ENCODE measurements around the gene TMEM87B.

The TMEM87B gene, protein sequence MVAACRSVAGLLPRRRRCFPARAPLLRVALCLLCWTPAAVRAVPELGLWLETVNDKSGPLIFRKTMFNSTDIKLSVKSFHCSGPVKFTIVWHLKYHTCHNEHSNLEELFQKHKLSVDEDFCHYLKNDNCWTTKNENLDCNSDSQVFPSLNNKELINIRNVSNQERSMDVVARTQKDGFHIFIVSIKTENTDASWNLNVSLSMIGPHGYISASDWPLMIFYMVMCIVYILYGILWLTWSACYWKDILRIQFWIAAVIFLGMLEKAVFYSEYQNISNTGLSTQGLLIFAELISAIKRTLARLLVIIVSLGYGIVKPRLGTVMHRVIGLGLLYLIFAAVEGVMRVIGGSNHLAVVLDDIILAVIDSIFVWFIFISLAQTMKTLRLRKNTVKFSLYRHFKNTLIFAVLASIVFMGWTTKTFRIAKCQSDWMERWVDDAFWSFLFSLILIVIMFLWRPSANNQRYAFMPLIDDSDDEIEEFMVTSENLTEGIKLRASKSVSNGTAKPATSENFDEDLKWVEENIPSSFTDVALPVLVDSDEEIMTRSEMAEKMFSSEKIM

DNA sequence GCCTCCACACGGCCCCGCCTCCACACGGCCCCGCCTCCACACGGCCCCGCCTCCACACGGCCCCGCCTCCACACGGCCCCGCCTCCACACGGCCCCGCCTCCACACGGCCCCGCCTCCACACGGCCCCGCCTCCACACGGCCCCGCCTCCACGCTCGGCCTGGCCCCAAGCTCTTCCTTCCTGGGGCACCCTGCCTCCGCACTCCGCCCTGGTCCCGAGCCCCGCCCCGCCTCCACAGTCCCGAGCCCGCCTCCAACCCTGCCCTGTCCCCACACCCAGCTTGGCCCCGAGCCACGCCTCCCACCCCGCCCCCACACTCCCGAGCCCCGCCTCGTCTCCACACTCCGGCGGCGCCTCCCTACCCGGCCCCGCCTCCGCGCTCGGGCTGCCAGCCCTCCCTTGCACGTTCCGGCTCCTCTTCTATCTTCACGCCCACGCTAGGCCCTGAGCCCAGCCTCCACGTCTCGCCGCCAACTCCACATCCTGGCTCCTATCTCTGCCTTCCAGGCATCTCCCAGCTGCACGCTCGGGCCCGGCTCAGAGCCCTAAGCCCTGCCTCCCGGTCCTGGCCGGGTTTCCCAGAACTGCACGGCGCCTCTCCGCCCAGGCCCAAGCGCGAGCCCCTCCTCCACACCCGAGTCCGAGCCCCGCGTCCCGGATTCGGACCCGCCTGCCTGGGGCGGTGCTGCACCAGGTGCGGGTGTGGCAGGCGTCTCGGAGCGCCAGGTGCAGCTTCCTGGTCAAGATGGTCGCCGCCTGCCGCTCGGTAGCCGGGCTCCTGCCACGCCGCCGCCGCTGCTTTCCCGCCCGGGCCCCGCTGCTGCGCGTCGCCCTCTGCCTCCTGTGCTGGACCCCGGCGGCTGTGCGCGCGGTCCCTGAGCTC is at the start of gene TMEM87B:
Gene TMEM87B, plus strand, starts transcription at position 423 of the 883 bp plus-strand sequence. Its CDS starts 323 bp downstream, at position 746.
- in situ Hi-C loops (cut with MboI; ENCODE audit: low sequenced_read_pairs), result no loop called here

DNA sequence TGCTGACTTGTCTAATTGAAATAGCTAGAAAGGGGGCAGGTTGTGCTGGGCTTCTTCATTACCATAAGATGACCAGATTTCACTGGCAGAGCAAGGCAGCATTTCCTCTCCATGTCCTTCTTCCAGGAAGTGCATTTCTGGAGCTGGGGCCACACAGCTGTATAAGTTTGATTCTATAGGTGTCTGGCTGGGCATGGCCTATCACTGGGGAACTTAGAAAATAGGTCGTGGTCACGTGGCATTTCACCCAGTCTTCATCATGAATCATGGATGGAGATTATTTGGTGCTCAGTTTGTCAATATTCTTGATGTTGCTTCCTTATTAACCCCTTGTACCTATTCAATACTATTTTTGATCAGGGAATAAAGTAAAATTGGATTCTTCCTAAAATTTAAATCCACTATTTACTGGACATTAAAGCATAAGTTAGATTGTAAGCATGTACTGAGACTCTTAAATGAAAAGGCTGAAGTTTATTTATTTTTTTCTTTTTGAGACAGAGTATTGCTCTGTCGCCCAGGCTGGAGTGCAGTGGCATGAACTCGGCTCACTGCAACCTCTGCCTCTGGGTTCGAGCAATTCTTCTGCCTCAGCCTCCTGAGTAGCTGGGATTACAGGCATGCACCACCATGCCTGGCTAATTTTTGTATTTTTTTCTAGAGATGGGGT is 49.5 kb upstream of the TMEM87B start:
- in situ Hi-C loops (cut with MboI; ENCODE audit: low sequenced_read_pairs), result no loop called here

DNA sequence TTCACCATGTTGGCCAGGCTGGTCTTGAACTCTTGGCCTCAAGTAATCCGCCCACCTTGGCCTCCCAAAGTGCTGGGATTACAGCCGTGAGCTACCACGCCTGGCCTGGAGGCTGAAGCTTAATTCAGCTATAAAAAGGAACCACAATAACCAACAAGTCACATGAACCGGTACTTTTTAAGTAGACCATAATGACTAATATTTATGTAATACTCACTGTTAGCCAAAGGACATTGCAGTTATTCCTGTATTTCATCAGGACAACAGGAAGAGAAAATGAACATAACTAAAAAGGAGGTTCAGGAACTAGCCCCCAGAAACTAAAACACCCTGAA is 49.0 kb upstream of the TMEM87B start:
- in situ Hi-C loops (cut with MboI; ENCODE audit: low sequenced_read_pairs), result no loop called here

DNA sequence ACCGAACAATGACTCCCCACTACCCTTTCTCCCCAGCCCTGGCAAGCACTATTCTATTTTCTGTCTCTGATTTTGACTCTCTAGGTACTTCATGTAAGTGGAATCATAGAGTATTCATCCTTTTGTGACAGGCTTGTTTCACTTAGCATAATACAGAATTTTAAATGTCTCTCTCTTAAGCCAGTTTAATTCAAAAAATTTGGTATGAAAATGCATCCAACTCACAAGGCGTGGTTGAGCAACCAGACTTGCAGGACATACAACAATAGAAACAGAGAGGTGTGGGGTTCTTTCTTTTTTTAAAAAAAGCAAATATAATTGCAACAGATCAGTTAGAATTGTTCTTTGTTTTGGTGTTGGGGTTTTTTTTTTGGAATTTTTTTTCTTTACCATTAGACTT is 47.6 kb upstream of the TMEM87B start:
- in situ Hi-C loops (cut with MboI; ENCODE audit: low sequenced_read_pairs), result no loop called here

DNA sequence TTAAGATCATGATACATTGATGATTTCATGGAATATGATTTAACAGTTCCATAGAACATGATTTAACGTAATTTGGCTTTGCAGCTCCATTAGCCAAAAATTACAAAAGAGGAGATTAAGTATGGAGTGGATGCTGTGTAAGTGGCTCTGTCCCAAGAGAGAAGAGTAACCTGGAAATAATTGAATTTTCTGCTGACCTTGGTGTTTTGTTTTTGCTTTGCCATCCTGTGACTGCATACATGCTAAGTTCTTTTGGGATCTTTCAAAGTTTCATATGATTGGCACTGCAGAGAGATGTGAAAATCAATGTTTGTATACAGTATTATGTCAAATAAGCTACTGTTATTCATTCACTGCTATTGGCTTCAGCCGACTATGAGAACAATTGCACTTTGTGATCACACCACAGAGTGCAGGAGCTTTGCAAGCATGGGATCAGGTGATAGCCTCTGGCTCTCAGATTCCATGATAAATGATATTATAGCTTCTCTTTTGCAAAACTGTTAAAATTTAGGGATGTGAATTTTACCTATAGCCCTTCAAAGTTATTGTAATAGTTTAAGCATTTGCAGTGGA is 46.1 kb upstream of the TMEM87B start:
- in situ Hi-C loops (cut with MboI; ENCODE audit: low sequenced_read_pairs), result no loop called here

DNA sequence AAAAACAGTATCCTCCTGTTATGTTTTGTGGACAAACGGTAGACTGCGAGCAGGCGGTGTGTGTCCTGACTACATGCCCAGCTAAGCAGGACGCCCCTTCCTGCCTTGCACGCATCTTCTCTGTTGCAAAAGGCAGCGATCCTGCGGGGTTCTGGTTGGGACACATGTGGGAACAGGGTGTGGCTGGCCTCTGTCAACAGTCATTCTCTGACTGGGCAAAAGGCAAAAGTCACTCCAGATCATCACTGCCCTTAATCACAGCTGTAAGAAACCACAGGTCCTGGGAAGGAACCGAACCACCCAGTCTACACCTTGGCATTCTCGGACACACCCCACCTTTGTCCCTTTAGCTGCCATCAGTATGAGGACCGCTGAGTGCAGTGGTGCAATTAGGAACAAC is 44.3 kb upstream of the TMEM87B start:
- in situ Hi-C loops (cut with MboI; ENCODE audit: low sequenced_read_pairs), result no loop called here

DNA sequence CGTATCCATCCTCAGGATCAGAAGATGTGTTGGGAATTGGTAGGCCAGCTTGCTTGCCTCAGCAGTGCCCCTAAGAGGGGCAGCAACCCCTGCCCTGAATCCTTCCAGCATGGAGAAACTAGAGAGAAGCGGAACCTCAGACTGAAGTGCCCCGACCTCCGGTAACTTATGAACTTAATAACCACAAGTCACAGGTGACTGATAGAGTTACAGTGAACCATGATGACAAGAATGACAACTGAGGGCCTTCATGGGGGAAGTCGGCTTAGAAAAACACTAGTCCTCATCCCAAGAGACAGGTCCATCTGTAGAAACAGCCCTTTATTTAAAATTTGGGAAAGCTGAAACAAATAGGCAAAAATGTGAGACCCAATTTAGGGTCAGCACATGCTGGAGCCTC is 42.5 kb upstream of the TMEM87B start:
- in situ Hi-C loops (cut with MboI; ENCODE audit: low sequenced_read_pairs), result no loop called here

DNA sequence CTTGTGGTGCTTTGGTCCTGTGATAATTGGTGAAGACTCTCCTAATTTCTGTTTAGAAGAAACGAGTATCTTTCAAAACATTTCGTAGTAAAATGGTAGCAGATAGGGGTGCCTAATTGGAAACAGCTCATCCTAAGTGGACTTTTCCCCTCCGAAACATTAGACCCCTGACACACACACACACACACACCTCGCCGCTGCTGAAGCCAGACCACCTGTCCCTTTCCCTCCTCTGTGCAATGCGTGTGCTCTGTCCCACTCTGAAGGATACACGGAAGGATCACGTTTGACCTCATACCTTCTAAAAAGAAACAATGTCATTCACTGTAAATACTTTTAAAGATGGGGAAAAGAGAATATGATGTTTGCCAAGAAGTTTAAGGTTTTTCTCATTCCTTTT is 36.2 kb upstream of the TMEM87B start:
- in situ Hi-C loops (cut with MboI; ENCODE audit: low sequenced_read_pairs), result no loop called here

DNA sequence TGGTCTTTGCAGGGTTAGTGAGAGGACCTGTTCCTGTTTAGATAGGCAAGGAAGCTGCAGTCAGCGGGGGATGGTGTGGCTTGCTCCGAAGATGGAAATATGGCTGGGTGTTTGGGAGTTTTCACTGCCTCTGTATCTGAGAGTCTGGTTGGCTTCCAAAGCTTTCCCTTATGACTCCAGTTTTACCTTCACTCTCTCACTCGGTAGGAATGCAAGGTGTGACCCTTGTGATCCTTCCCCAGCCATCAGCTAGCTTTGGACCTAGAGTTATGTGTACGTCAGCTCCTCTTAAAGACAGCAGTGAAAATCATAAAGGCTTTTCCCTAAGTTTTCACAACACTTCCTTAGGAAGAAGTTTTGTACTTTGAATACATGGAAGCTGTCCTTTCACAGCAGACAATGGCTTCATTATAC is 35.5 kb upstream of the TMEM87B start:
- in situ Hi-C loops (cut with MboI; ENCODE audit: low sequenced_read_pairs), result no loop called here

DNA sequence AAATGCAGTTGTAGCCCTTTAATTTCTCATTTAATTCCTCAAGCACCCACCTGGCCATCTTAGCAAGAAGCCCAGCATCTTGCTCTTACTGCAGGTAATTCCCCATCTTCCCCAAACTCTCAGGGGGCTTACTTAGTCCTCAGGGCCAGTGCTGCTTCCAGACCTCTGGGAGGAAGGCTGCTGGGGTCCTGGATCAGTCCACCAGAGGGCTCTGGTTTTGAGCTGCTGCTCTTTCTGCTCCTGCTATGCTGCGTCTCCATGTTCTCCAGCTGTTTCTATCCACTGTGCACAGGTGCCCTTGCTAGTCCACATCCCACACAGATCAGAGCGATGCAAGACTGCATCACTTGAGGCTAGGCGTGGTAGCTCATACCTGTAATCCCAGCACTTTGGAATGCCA is 34.5 kb upstream of the TMEM87B start:
- in situ Hi-C loops (cut with MboI; ENCODE audit: low sequenced_read_pairs), result no loop called here

DNA sequence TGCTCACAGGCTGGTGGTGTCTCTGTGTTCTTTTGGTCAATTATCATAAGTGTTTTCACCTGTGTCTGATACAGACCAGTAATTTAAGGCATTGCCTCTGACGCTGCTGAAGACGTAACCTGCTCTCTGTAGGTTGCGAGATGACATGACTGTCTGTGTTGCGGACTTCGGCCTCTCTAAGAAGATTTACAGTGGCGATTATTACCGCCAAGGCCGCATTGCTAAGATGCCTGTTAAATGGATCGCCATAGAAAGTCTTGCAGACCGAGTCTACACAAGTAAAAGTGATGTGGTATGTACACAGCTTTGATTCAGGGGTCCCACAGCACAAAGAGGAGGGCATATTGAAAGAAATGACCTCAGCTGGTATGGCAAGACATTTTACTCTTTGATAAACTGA is 33.8 kb upstream of the TMEM87B start:
- in situ Hi-C loops (cut with MboI; ENCODE audit: low sequenced_read_pairs), result no loop called here

DNA sequence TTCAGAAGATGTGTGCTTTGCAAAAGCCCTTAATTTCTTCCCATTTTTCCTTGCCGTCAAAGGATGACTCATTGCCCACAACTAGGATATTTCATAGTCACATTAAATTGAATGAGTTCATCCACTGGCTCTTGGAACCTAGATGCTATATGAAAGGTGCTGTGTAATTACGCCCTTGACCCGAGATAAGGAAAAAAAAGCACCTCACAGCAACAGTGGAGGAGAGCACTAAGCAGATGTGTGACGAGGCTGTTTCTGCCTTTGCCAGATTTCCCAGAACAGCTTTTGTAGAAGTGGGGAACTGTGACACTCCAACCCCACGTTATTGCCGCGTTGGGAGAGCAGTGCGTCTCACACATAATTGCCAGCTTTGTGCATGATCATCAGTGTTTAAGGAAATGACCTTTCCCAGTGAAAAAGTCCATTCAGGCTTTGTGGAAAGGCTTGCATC is 33.3 kb upstream of the TMEM87B start:
- in situ Hi-C loops (cut with MboI; ENCODE audit: low sequenced_read_pairs), result no loop called here

DNA sequence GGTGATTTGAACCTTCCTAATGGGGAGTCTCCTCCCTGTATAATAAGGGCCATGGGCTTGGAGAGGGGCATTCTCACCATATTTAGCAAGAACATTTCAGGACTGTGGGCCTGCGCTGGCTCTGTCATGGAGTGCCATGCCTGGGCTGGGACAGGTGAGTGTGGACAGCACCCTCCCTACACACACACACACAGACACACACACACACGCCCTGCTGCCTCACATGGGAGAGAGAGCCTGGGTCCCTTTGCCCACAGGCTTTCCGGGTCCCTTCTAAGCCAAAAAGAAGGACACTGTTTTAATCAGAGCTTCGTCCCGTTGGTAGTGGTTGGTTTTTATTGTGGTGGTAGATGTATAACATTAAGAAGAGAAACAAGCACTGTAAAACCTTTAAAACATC is 31.4 kb upstream of the TMEM87B start:
- in situ Hi-C loops (cut with MboI; ENCODE audit: low sequenced_read_pairs), result no loop called here

DNA sequence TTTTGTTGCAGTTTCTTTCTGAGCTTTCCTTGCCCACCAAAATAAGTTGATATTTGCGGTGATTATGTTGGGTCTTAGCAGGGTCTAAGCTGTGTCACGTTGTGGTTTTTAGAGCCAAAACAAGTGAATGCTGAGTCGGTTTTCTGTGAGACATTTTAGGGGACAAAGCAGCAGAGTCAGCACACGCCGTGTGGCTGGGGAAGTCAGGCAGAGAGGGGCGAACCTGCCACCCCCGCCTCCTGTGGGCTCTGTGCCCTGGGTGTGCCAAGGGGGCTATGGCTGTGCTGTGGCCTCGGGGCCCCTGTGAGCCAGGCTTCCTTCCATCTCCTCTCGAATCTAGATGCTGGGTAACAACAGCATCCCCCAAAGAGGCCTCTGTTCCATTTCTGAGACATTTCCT is 30.8 kb upstream of the TMEM87B start:
- in situ Hi-C loops (cut with MboI; ENCODE audit: low sequenced_read_pairs), result no loop called here

DNA sequence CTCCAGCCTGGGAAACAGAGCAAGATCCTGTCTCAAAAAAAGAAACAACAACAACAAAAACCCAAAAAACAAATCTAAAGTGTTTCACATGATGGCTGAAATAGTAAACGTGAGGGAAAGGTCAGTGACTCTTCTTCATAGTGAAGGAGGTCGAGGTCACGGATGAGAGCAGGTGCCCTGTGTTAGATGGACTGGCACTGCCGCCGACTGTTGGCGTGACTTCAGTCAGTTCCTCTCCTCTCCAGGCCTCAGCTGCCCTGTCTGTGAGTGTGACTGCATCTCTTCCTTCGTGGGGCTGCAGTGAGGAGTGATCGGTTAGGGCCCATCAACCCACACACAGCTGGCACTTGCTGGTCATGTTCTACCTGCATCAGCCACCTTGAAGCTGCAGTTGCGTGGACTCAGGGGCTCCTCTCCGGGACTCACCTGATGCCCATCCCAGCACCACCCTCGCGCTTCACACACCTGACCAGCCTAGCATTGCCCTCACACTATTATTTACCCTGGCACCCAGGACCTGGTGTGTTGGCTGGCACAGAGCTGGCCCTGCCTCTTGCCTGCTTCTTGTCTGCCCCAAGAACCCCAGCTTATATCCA is 30.1 kb upstream of the TMEM87B start:
- in situ Hi-C loops (cut with MboI; ENCODE audit: low sequenced_read_pairs), result no loop called here

DNA sequence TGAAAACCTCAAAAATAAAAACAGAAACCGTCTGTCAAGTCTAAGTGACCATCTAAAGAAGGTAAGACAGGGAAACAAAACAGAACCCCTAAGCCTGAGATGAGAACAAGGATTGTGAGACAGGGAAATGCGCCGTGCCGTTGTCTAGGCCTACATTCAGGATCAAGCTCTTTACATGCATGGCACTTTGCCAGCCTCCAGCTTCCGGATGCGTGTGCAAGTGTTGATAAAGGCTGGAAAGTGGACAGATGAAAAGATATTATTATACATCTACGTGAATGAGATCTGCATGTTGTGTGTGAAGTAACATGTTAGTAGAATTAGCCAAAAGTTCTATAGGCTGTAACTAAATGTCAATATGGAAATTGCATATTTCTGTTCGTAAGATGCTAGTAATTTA is 28.6 kb upstream of the TMEM87B start:
- in situ Hi-C loops (cut with MboI; ENCODE audit: low sequenced_read_pairs), result no loop called here

DNA sequence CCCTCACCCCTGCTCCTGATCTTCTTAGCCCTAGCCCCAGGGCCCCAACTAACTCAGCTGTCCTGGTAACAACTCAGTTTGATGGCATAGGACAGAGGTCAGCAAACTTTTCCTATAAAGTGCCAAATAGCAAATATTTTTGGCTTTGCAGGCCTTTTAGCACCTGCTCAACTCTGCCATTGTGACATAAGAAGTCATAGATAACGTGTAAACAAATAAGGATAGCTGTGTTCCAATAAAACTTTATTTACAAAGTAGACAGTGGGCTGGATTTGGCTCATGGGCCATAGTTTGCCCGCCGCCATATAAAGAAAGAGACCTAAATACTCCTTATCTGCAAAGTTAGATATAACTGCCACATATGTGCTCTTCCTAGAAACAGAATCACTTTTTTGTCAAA is 27.3 kb upstream of the TMEM87B start:
- in situ Hi-C loops (cut with MboI; ENCODE audit: low sequenced_read_pairs), result no loop called here

DNA sequence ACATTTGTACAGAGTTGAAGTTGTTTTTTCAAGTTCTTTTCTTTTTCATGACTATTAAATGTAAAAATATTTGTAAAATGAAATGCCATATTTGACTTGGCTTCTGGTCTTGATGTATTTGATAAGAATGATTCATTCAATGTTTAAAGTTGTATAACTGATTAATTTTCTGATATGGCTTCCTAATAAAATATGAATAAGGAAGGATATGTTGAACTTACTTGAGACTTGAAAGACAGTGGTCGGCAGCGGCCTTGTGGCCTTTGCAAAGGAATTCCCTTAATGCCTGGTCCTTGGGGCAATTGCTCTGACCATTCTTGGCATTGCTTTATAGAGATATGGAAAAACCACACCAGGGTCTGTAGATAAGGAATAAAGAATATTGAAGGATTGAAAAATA is 25.9 kb upstream of the TMEM87B start:
- in situ Hi-C loops (cut with MboI; ENCODE audit: low sequenced_read_pairs), result no loop called here

DNA sequence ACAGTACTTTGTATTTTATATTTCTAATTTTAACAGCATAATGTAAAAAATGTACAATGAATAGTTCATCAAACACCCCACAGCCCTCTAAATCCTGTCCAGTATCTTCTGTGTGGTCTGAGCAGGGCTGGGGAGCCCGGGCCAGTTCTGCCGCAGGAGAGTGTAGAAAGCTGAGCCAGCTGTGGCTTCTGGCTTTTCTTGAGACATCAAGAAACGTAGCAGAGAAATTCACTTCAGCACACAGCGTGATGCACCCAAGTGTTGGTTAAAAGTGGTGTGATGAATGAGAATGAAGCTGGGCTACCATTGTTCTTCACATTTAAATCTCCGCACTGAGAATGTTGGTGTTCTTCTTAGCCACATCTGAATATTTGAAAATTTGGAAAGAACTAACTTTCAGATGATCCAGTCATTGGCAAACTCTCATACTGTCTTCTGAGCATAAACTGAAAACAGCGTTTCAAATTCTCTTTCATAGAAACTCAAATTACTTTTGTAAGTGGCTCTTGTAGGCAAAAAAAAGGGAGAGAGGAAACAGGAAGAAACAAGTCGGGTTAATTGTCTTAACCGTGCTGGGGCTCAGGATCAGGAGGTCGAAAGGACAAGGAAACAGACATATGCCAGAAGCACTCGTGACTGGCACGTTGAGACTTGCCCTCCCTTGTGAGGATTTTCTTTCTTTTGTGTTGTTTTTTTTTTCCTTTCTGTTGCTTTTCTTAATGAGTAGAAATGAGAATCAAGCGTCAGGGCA is 23.4 kb upstream of the TMEM87B start:
- in situ Hi-C loops (cut with MboI; ENCODE audit: low sequenced_read_pairs), result no loop called here

DNA sequence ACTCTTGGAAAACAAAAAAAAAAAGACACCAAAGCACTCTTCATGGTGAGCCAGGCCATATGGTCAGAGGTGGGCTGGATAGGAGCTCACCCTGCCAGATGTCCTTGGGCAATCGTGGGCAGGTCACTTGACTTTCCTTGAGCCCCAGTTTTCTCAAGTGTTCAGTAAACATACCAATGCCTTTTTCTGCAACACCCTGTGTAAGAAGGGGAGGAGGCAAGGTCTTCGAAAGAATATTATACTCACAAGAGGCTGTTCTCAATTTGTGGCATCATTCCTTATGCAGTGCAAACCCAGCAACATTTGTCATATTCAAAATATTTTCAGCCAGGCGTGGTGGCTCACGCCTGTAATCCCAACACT is 22.9 kb upstream of the TMEM87B start:
- in situ Hi-C loops (cut with MboI; ENCODE audit: low sequenced_read_pairs), result no loop called here

All from hTERT RPE-1 (cell line).